Duodenal mucosa (tissue), 2 donors: ENCODE results near the gene PVRIG.
"Not testable (repeated sequence)": the region's sequence is repeated elsewhere in the genome, so short reads cannot be mapped to it uniquely, and the experiment has no call there.

Experiments used
- H3K27ac ChIP-seq: one replicate; pipeline ENCODE4 v1.7.0; 2013; ENCODE audit warnings: low read depth, low read length
- H3K27me3 ChIP-seq, 2 donors: one replicate each; pipeline ENCODE4 v1.7.0; 2013; ENCODE audit warnings: low read length in 2 of 2, control low read depth in 1 of 2; ENCODE audit not compliant: insufficient read depth in 2 of 2, control insufficient read depth in 1 of 2
- H3K36me3 ChIP-seq, 2 donors: one replicate each; pipeline ENCODE4 v1.7.0; 2013; ENCODE audit warnings: low read length in 2 of 2, control low read depth in 1 of 2; ENCODE audit not compliant: insufficient read depth in 2 of 2, control insufficient read depth in 1 of 2
- H3K4me1 ChIP-seq, 2 donors: one replicate each; pipeline ENCODE4 v1.7.0; 2013; ENCODE audit warnings: low read length in 2 of 2, control low read depth in 1 of 2; ENCODE audit not compliant: insufficient read depth in 2 of 2, control insufficient read depth in 1 of 2
- H3K4me3 ChIP-seq, 2 donors: one replicate each; pipeline ENCODE4 v1.7.0; 2013; ENCODE audit warnings: low read length in 2 of 2, low read depth in 1 of 2
- H3K9ac ChIP-seq, 2 donors: one replicate each; pipeline ENCODE4 v1.7.0; 2013; ENCODE audit warnings: low read length in 2 of 2, low read depth in 1 of 2
- H3K9me3 ChIP-seq, 2 donors: one replicate each; pipeline ENCODE4 v1.7.0; 2013; ENCODE audit warnings: low read length in 2 of 2, control low read depth in 1 of 2; ENCODE audit not compliant: control insufficient read depth in 1 of 2

Gene PVRIG

DNA sequence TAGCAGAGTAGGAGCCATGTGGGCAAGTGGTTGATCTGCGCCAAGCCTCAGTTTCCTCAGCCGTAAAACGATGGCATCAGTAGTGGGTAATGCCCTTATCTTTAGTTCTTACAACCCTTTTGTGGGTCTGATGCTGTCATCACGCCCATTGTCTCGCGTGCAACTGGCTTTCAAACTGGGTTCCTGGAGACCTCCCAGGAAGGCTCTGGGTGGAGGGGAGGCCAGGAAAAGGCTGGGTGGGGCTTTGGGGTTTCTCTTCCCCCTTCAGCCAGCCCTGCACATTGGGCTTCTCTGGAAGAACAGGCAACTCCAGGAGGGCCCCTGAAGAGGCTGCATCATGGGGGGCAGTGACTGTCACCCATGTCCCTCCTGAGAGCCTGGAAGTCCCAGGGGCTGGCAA is 5.1 kb downstream of the PVRIG start:
- not testable (repeated sequence) for H3K9me3 ChIP-seq, H3K9ac ChIP-seq, H3K4me3 ChIP-seq, H3K27ac ChIP-seq, H3K36me3 ChIP-seq, H3K27me3 ChIP-seq, H3K4me1 ChIP-seq

DNA sequence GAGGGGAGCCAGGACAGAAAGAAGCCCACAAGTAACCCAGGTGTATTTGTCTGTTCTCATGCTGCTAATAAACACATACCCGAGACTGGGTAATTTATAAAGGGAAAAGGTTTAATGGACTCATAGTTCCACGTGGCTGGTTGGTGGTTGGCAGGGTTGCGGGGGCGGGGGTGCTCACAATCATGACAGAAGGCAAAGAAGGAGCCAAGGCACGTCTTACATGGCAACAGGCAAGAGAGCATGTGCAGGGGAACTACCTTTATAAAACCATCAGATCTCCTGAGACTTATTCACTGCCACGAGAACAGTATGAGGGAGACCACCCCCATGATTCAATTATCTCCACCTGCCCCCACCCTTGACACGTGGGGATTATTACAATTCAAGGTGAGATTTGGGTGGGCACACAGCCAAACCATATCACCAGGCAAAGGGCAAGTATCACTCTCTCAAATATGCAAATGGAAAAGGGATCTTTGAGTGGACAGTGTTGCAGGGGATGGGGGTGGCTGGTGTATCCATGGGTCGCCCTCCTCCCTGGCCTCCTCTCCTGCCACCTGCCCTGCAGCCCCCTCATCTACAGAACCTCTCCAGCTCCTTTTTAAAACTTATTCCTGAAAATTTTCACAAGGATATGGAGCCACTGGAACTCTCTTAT is 15.0 kb downstream of the PVRIG start:
- H3K4me1 ChIP-seq, H3K4me3 ChIP-seq, H3K9me3 ChIP-seq, H3K36me3 ChIP-seq, H3K9ac ChIP-seq, H3K27me3 ChIP-seq, H3K27ac ChIP-seq: not testable (repeated sequence)

DNA sequence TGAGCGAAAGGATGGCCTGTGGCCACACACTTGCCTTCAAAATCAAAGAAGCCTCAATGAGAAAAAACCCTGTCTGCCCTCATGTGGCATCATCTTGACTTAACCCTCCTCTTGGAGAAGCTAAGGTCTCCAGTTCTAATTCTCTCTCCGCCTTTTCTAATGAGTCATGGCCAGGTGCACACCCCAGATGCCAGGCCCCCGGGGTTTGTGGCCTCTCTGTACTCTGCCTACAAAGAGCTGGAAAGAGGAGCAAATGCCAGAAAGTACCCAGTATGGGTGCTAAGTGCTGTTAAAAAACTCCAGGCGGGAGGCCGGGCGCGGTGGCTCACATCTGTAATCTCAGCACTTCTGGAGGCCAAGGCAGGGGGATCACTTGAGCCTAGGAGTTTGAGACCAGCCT is 20.2 kb downstream of the PVRIG start:
- H3K4me3 ChIP-seq, H3K27ac ChIP-seq, H3K4me1 ChIP-seq, H3K9ac ChIP-seq, H3K36me3 ChIP-seq, H3K9me3 ChIP-seq, H3K27me3 ChIP-seq: not testable (repeated sequence)

GRCh38 chr7:100243385-100243784 is 23.6 kb downstream of the PVRIG start:
- not testable (repeated sequence) for H3K27ac ChIP-seq, H3K9ac ChIP-seq, H3K4me3 ChIP-seq, H3K36me3 ChIP-seq, H3K4me1 ChIP-seq, H3K9me3 ChIP-seq, H3K27me3 ChIP-seq

DNA sequence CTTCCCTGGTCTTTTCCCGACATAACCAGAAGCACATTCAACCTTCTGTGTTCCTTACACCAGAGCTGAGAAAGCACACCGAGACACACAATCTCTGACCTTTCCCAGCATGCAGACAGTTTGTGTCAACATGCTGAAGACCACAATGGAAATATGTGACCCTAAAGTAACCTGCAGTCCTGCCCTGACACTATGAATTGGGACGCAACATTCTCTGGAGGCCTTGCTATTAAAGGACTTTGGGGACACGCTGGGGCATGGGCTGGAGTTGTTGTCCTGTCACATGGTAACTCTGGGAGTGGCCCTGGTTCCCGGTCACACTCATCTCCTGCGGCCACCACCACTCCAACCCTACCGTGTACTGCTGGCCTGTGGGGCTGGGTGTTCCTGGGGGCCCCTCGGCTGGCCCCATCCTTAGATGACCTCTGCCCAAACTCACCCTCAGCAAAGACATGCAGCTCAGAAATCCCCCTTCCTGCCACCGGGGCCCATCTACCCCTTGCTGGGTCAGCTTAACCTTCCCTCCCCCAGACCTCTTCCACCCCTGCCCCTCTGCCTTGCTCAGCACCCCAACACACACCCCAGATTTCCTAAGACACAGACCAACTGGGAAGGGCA is 25.3 kb downstream of the PVRIG start:
- H3K4me3 ChIP-seq, H3K27ac ChIP-seq, H3K27me3 ChIP-seq, H3K4me1 ChIP-seq, H3K36me3 ChIP-seq, H3K9ac ChIP-seq, H3K9me3 ChIP-seq: not testable (repeated sequence)

DNA sequence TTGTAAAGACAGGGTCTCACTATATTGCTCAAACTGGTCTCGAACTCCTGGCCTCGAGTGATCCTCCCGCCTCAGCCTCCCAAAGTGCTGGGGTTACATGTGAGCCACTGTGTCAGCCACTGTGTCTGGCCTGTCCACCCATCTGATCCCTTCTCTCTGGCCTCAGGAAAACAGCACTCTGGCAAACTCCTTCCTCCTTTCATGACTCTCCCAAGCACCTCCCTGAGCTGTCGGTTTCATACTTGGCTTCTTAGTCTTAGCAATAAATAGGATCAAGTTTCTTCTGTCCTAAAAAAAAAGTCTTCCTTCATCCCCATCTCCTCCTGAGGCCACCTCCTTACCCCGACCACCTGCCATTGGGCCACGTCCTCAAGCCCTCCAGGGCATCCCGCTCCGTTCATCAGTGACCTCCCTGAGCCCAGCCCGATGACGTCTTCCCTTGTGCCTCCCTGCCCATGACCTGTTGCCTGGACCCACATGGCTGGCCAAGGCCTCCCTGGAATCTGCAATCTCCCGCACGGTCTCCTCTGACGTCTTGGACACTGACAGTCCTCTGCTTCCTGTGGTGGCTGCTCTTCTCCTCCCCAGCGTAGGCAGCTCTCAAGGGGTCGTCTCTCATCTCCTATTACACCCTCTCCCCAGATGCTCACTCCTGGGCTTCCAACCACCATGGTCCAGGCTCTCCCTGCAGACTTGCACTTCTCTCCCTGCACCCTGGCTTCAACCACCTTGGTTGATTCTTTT is 26.5 kb downstream of the PVRIG start:
- H3K9ac ChIP-seq = not testable (repeated sequence)

DNA sequence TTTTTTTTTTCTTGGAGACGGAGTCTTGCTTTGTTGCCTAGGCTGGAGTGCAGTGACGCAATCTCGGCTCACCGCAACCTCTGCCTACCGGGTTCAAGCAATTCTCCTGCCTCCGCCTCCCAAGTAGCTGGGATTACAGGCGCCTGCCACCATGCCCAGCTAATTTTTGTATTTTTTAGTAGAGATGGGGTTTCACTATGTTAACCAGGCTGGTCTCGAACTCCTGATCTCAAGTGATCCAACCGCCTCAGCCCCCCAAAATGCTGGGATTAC is 27.1 kb downstream of the PVRIG start:
- H3K36me3 ChIP-seq, H3K27ac ChIP-seq, H3K27me3 ChIP-seq, H3K9me3 ChIP-seq, H3K9ac ChIP-seq, H3K4me3 ChIP-seq, H3K4me1 ChIP-seq: not testable (repeated sequence)

More for the DNA sequence above, 26.5 kb downstream of the PVRIG start:
- H3K9me3 ChIP-seq, H3K4me3 ChIP-seq, H3K27me3 ChIP-seq, H3K36me3 ChIP-seq, H3K4me1 ChIP-seq, H3K27ac ChIP-seq: not testable (repeated sequence)

- Histone ChIP-seq H3K9ac (no peak overlapping the region), H3K4me1 (no peaks in the 10 kb centered on the region), H3K27ac (no peak overlapping the region), H3K36me3 (no peaks in the 10 kb centered on the region), H3K27me3 (no peaks in the 10 kb centered on the region), H3K9me3 (no peaks in the 10 kb centered on the region), H3K4me3 (no peak overlapping the region)
These were observed 27.5 kb downstream of the PVRIG start for GRCh38 chr7:100247152-100247757.

DNA sequence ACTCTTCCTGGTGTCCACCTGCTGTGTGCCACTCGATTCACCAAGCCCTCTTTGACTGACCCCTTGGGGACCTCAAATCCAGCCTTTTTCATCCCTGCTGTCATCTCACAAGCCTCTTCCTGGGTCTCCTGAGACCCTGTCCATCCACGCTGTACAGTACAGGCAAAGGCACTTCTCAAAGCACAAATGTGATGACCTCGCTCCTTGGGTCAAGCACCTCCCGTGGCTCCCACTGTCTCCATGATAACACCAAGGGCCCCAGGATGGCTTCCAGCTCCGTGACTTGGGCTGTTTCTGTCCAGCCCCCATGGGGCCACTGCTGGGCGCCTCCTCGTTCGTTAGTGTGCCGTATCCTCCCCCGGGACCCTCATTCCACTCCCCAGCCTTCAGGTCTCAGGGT is 28.7 kb downstream of the PVRIG start:
- no peaks in the 10 kb centered on the region for H3K4me1 ChIP-seq
- no peak overlapping the region for H3K9ac ChIP-seq
- H3K4me3 ChIP-seq = no peak overlapping the region
- H3K36me3 ChIP-seq = no peaks in the 10 kb centered on the region
- H3K27ac ChIP-seq = no peak overlapping the region
- H3K9me3 ChIP-seq = no peaks in the 10 kb centered on the region
- no peaks in the 10 kb centered on the region for H3K27me3 ChIP-seq

DNA sequence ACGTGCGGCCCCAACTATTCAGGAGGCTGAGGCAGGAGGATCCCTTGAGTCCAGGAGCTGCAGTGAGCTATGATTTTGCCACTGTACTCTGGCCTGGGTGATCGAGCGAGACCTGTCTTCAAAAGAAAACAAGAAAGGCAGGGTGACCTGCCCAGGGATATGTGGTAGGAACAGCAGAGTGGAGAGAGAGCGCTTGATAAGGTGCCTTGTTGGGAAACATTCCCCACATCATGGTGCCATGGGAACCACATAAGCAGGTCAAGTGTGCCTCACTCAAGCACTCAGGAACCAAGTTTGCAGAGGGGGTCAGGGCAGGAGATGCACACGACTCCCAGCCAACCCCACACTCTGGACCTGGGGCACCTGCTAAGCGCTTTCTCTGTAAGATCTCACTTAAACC is 37.3 kb downstream of the PVRIG start:
- Histone ChIP-seq H3K36me3 (no peaks in the 10 kb centered on the region), H3K4me3 (no peak overlapping the region), H3K9me3 (no peaks in the 10 kb centered on the region), H3K27me3 (no peaks in the 10 kb centered on the region), H3K27ac (no peak overlapping the region), H3K4me1 (no peaks in the 10 kb centered on the region), H3K9ac (no peak overlapping the region)
